Measurements from ENCODE around the gene HECTD2.
"Not testable (repeated sequence)": the region's sequence is repeated elsewhere in the genome, so short reads cannot be mapped to it uniquely, and the experiment has no call there.

HECTD2 gene

DNA sequence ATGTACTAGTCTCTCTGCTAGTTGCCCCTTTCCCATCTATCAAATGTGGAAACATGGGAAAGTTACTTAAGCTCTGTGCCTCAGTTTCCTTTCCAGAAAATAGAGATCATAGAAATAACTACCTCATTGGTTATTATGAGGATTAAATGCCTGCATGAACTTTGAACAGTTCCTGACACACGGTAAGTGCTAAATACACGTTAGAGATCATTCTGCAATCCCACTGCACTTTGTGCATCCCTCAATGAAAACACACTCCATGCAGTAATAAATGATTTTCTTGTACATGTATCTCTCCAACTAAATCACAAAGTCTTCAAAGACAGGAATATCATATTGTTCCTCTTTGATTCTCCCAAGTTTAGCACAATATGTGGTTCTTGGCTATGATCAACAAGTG, 149.6 kb downstream of the HECTD2 start:
- Histone ChIP-seq H3F3A (ENCODE audit: control insufficient read depth, insufficient read depth) (no peaks in the 10 kb centered on the region), H3K9me2 (replicated peaks; ENCODE audit: control insufficient read depth, low read length) (no peaks in the 10 kb centered on the region), H4K20me1 (ENCODE audit: control insufficient read depth, insufficient read depth, low read depth, low read length) (no peaks in the 10 kb centered on the region), H3K4me2 (ENCODE audit: low read length) (no peak overlapping the region), H3K79me2 (ENCODE audit: control insufficient read depth, low read length) (no peaks in the 10 kb centered on the region), H3K27me3 (ENCODE audit: control insufficient read depth, low read length) (no peaks in the 10 kb centered on the region), H3K4me3 (ENCODE audit: low read length) (no peak overlapping the region), H3K4me1 (ENCODE audit: control insufficient read depth, low read length) (no peaks in the 10 kb centered on the region), H3K27ac (ENCODE audit: low read depth, low read length) (no peak overlapping the region), H3K9me3 (ENCODE audit: control insufficient read depth, insufficient read depth, low read length) (no peaks in the 10 kb centered on the region; the same call in 1 of the 2 replicates), H3K36me3 (ENCODE audit: control insufficient read depth, low read length) (no peaks in the 10 kb centered on the region)
- TF ChIP-seq EZH2phosphoT487 (IDR thresholded peaks at IDR 0.05; ENCODE audit: borderline replicate concordance, low read length): no peak
- TF ChIP-seq, protein P1, sequence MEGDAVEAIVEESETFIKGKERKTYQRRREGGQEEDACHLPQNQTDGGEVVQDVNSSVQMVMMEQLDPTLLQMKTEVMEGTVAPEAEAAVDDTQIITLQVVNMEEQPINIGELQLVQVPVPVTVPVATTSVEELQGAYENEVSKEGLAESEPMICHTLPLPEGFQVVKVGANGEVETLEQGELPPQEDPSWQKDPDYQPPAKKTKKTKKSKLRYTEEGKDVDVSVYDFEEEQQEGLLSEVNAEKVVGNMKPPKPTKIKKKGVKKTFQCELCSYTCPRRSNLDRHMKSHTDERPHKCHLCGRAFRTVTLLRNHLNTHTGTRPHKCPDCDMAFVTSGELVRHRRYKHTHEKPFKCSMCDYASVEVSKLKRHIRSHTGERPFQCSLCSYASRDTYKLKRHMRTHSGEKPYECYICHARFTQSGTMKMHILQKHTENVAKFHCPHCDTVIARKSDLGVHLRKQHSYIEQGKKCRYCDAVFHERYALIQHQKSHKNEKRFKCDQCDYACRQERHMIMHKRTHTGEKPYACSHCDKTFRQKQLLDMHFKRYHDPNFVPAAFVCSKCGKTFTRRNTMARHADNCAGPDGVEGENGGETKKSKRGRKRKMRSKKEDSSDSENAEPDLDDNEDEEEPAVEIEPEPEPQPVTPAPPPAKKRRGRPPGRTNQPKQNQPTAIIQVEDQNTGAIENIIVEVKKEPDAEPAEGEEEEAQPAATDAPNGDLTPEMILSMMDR (IDR thresholded peaks at IDR 0.05; ENCODE audit: low read depth, low read length, poor library complexity, severe bottlenecking): no peak

- H3K27me3 ChIP-seq (ENCODE audit: control insufficient read depth, low read length); H3K4me1 ChIP-seq (ENCODE audit: control insufficient read depth, low read length); H3K27ac ChIP-seq (ENCODE audit: low read depth, low read length); H3K4me2 ChIP-seq (ENCODE audit: low read length); H3K4me3 ChIP-seq (ENCODE audit: low read length); H4K20me1 ChIP-seq (ENCODE audit: control insufficient read depth, insufficient read depth, low read depth, low read length); H3K9me3 ChIP-seq (ENCODE audit: control insufficient read depth, insufficient read depth, low read length); H3F3A ChIP-seq (ENCODE audit: control insufficient read depth, insufficient read depth); H3K79me2 ChIP-seq (ENCODE audit: control insufficient read depth, low read length); H3K36me3 ChIP-seq (ENCODE audit: control insufficient read depth, low read length); H3K9me2 ChIP-seq (replicated peaks; ENCODE audit: control insufficient read depth, low read length): not testable (repeated sequence)
Observed at GRCh38 chr10:91560827-91561226, 150.7 kb downstream of the HECTD2 start.

GRCh38 chr10:91562839-91563581, 152.9 kb downstream of the HECTD2 start:
- no peaks in the 10 kb centered on the region for H3K36me3 ChIP-seq (ENCODE audit: control insufficient read depth, low read length)
- no peaks in the 10 kb centered on the region for H3K27me3 ChIP-seq (ENCODE audit: control insufficient read depth, low read length)
- H3K27ac ChIP-seq (ENCODE audit: low read depth, low read length): no peak overlapping the region
- H3K4me1 ChIP-seq (ENCODE audit: control insufficient read depth, low read length): no peaks in the 10 kb centered on the region
- H3K9me2 ChIP-seq (replicated peaks; ENCODE audit: control insufficient read depth, low read length): no peaks in the 10 kb centered on the region
- H3K9me3 ChIP-seq (ENCODE audit: control insufficient read depth, insufficient read depth, low read length): no peaks in the 10 kb centered on the region; the same call in 1 of the 2 replicates
- no peak for TF ChIP-seq EZH2phosphoT487 (IDR thresholded peaks at IDR 0.05; ENCODE audit: borderline replicate concordance, low read length)
- TF ChIP-seq, protein P1 (IDR thresholded peaks at IDR 0.05; ENCODE audit: low read depth, low read length, poor library complexity, severe bottlenecking): no peak
- H3F3A ChIP-seq (ENCODE audit: control insufficient read depth, insufficient read depth): no peaks in the 10 kb centered on the region
- H3K4me2 ChIP-seq (ENCODE audit: low read length): no peak overlapping the region
- no peaks in the 10 kb centered on the region for H3K79me2 ChIP-seq (ENCODE audit: control insufficient read depth, low read length)
- H3K4me3 ChIP-seq (ENCODE audit: low read length): no peak overlapping the region
- H4K20me1 ChIP-seq (ENCODE audit: control insufficient read depth, insufficient read depth, low read depth, low read length): no peaks in the 10 kb centered on the region

- Histone ChIP-seq H3K79me2 (ENCODE audit: control insufficient read depth, low read length) (no peaks in the 10 kb centered on the region), H3K9me3 (ENCODE audit: control insufficient read depth, insufficient read depth, low read length) (no peaks in the 10 kb centered on the region; the same call in 1 of the 2 replicates), H4K20me1 (ENCODE audit: control insufficient read depth, insufficient read depth, low read depth, low read length) (no peaks in the 10 kb centered on the region), H3K4me1 (ENCODE audit: control insufficient read depth, low read length) (no peaks in the 10 kb centered on the region), H3K27me3 (ENCODE audit: control insufficient read depth, low read length) (no peaks in the 10 kb centered on the region), H3K27ac (ENCODE audit: low read depth, low read length) (no peak overlapping the region), H3F3A (ENCODE audit: control insufficient read depth, insufficient read depth) (no peaks in the 10 kb centered on the region), H3K9me2 (replicated peaks; ENCODE audit: control insufficient read depth, low read length) (no peaks in the 10 kb centered on the region), H3K4me3 (ENCODE audit: low read length) (no peak overlapping the region), H3K36me3 (ENCODE audit: control insufficient read depth, low read length) (no peaks in the 10 kb centered on the region), H3K4me2 (ENCODE audit: low read length) (no peak overlapping the region)
- no peak for TF ChIP-seq EZH2phosphoT487 (IDR thresholded peaks at IDR 0.05; ENCODE audit: borderline replicate concordance, low read length)
- TF ChIP-seq, protein P1 (IDR thresholded peaks at IDR 0.05; ENCODE audit: low read depth, low read length, poor library complexity, severe bottlenecking): no peak
Observed at GRCh38 chr10:91564026-91564425, 153.9 kb downstream of the HECTD2 start.
